DMS79 (cell line): Measurements from ENCODE around the gene BCL2L13.
"Not testable (repeated sequence)": the region's sequence is repeated elsewhere in the genome, so short reads cannot be mapped to it uniquely, and the experiment has no call there.

Source experiments
- DNase-seq: peaks from one replicate; lab custom pipeline; 2025; lab: John Stamatoyannopoulos, UW

BCL2L13 gene

DNA sequence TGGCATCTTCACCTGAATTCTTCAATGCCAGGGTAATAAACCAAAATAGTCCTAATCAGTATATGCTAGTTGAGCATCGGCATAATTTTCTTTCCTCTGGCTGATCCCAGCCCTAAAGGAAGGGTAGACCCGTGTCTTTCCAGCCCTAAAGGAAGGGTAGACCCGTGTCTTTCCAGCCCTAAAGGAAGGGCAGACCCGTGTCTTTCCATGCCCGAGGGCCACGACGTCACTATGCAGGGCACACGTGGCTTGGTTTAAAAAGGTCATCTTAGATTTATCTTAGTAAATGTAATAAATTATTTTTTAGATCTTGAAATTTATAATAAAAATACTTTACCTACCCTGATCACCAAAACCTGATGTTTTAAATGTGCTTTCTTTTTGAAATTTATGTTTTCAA is 90.2 kb downstream of the BCL2L13 start:
- DNase-seq, result no peak

DNA sequence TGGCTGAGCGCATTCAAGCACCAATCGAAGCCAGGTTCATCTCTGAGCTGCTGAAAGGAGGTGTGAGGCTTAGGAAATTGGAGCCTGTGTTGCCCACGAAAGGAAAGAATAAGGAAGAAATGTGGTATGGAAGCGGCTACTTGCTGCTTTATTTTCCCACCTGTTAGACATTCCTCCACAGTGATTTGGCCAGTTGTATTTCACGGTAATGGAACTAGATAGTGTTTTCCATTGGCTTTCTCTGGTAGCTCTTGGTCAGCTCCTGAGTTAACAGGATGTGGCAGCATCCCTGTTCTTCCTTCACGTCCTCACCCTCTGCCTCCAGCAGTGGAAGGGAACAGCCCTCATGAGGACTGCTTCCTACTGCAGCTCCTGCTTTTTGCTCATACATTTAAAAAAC is 91.0 kb downstream of the BCL2L13 start:
- no peak for DNase-seq

DNA sequence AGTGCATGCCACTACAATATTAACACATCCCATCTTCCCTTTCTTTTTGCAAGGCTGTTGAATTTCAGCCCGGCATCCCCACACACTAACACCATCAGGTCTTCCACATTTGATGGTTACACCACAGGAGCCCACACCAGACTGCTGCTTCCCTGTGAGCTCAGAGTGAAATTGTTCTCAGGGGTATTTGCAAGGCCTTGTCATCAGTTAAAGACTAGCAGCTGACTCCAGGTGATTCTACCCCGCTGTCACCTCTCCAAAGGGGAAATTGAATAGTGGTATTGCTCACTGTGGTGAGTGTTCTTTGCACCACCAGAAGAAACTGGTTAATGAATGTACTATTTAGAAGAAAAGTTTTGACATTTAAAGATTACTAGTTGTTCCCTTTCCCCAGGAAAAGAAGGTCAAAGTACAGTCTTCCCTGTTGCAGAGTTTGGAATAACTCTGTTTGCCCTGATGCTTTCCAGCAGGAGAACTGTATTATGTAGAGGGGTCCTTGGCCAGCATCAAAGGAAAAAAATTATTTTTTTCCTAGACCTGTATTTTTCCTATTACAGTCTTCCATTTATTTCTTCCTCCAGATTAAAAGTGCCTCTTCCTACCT is 93.8 kb downstream of the BCL2L13 start:
- DNase-seq, result no peak

GRCh38 chr22:17733466-17733865 is 94.9 kb downstream of the BCL2L13 start:
- DNase-seq, result no peak

DNA sequence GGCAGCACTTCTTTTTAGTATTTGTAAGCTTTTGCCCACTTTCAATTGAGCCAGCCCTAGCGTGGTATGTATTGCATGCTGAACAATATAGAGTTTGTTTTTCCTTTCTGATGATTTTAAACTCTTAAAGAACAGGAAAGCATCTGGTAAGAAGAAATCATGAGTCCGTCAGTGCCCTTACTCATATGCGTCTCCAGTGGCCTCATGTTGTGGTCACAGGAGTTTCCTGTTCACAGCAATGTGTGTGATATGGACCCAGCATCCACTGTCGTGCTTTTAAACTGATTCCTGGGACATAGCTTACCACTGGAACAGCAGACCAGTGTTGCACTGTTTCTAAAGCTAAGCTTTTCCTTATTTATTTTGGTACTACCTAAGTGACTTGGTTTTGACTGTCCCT is 95.6 kb downstream of the BCL2L13 start:
- DNase-seq, result no peak

DNA sequence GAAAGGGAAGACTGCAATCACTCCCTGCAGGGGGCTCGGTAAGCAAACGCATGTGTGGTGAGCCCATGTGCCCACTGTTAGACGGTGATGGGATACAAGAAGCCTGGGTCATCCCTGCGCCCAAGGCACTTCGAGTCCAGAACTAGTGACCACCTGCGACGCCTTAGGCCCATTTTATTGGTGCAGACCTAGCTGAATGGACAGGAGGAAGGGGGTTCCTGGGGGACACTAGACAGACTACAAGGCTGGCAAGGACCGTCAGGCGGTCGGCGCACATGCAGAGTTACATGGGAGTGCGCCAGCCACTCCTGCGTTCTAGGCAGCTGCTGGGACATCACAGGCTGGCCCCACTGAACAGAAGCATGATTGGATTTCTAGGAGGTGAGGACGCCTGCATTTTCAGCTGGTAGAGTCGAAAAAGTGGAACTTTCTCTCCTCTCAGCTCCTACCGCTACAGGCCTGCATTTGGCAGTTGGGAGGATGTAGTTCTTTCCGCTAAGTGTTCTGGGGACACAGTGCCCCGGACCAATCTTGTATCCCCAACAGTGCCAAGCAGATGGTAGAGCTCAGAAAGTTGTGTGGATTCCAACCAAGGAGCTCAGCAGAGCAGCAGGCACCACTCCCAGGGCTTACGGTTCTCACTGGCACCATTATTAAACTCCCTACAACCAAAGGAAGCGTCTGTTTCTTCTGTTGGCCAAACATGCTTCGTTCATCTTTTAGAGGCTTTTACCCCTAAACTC is 100.0 kb downstream of the BCL2L13 start:
- DNase-seq, result no peak

DNA sequence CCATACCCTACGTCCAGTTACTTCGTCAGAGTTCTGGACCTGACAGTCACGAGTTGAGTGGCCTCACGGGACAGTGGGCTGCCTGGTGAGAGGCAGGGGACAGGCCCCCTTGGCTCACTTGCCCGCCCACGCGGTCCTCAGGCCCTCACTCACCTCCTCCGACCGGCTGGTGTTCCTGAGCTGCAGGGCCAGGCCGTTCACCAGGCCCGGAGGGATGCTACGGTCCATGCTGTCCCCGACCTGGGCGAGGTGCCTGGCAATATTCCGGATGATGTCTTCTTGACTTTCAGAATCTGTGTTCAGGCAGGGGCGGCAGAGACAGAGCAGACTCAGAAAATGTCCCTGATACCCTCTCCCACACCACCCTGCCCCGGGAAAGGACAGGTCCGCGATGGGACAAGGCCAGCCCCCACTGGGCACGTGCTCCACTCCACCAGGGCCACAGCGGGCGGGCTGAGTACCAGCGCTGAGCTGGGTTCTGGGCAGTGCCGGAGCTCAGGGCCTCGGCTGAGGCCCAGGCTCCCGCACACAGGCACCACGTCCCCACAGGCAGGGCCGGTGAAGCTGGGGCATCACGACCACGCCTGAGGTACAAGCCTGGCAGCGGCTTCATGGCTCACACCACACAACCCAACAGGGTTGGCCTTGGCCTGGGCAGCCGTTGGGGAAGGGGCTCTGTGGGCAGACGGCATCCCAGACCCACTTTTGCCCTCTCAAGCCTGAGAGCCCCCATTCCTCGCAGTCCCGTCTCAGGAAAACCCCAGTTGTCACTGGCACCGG is 100.8 kb downstream of the BCL2L13 start:
- no peak for DNase-seq

- no peak for DNase-seq
Measured at GRCh38 chr22:17741866-17742526, 103.4 kb downstream of the BCL2L13 start.

DNA sequence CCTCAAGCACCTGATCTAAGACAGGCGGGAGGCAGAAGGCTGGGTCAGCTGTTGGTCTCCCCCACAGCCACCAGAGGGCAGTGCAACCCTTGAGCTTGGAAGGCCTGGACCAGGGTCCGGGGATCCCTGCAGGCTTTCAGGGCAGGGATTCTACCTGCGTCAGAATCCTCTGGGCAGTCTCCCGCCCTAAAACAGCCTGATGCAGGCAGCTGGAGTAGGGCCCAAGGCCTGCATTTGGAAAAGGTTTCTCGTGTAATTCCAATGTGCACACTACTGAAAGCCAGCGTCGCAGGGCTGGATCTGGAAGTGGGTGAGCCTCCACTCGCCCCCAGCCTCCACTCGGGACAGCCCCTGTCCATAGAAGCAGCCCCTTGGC is 104.0 kb downstream of the BCL2L13 start:
- peak; percentile 38 for DNase-seq

GRCh38 chr22:17743661-17744411 is 105.3 kb downstream of the BCL2L13 start:
- no peak for DNase-seq

DNA sequence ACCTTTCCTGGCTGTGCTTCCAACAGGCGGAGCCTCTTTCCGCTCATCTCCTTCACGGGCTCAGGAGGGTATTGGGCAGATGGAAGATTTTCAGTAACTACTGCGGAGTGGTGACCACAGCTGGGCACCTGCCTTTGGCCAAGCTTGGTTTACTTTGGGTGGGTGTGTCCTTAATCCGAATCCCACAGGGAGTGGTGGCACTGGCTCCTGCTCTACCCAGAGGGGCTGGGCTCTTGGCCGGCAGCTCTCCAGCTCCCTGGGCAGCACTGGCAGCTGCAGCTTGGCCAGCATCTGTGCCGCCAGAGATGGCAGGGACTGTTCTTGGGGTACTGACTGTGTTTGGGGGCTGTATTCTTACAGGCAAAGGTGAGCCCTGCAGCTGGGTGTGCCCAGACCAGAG is 105.9 kb downstream of the BCL2L13 start:
- no peak for DNase-seq

GRCh38 chr22:17746916-17747315 is 108.4 kb downstream of the BCL2L13 start:
- DNase-seq, result no peak

DNA sequence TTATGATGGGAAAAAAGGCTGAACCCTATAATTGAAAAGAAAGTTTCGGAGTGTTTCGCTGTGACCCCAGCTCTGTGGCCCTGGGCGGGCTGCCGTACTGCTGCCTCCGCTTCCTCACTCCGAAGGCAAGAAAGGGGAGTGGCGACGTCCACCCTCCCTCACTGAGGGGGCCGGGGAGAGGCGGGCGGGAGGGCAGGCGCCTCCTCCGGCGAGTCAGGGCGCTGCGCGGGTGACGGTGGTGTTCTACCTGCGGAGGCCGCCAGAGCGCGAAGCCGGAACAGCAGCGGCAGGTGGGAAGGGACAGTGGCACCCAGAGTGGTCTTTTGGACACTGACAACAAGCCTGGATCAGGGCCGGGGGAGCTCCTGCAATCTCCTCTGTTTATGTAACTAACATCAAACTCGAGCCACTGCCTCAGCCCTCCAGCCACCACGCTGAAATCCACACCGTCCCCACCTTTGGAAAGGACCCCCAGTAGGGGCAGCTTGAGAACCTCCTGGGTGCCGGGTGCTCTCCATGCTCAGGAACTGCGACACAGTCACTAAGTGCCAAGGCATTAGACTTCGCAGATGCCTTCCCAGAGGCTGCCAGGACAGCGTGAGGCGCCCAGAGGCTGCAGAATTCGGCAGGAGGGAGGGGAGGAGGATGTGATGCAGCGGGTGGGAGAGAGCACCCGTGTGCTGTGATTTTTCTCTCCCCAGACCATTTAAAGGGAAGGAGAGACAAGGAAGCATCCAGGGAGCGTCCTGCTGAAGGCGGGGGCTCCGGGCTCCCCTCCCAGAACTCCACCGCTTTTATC is 110.2 kb downstream of the BCL2L13 start:
- no peak for DNase-seq

GRCh38 chr22:17749605-17750395 is 111.2 kb downstream of the BCL2L13 start:
- no peak for DNase-seq

GRCh38 chr22:17751596-17751995 is 113.0 kb downstream of the BCL2L13 start:
- no peak for DNase-seq

- no peak for DNase-seq
Measured at GRCh38 chr22:17753401-17753989, 114.9 kb downstream of the BCL2L13 start.

DNA sequence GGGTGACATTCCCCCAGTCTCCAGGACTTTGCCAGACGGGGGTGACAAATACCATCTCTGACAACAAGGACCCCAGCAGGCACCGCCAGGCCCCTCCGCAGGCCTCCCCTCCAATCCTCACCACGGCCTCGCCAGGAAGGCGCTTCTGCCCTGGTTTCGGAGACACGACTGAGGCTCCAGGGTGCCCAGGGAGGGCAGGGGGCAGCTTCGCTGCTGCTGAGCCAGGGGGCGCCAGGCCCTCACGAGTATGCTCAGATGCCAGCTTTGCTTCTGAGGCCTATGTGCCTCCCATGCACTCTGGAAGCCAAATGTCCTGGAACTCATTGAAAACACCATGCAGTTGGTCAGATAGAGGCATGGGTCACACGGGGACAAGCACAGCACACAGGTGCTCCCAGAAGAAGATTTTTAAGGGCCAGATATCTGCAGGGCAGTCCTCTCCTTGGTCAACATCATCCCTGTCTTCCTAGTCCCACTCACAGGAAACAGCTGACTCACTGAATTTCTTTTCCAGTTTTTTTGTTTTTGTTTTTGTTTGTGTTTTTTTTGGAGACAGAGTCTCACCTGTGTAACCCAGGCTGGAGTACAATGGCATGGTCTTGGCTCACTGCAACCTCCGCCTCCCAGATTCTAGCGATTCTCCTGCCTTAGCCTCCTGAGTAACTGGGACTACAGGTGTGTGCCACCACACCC is 115.8 kb downstream of the BCL2L13 start:
- DNase-seq, result no peak

GRCh38 chr22:17761138-17761488 is 122.6 kb downstream of the BCL2L13 start:
- no peak for DNase-seq

DNA sequence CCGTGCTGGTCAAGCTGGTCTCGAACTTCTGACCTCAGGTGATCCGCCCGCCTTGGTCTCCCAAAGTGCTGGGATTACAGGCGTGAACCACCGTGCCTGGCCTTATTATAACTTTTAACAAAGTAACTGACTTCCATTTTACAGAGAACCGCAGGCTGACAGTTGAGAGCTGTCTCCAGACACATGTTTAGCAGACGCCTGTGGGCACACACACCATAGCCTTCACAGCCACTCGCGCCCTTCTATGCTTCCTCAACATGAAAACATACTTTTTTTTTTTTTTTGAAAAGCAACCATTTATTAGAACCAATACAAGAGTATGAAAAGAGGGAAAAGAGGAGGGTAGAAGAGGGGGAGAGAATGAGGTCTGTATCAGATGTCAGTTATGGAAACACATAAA is 124.9 kb downstream of the BCL2L13 start:
- not testable (repeated sequence) for DNase-seq
